Daoy (cell line): ENCODE data around the gene NPLOC4. TPM values are rescaled to one million over a fixed set of nuclear protein-coding genes. Genes with fewer than 3 reads are reported as not detected.
A peak's percentile ranks its signal among the peaks of the same experiment; 100 is the strongest.
"Not testable (repeated sequence)": the region's sequence is repeated elsewhere in the genome, so short reads cannot be mapped to it uniquely, and the experiment has no call there.

Source experiments
- DNase-seq: peaks from one replicate; pipeline ENCODE4 v3.0.0-alpha.2; 2015; ENCODE audit warnings: low read depth
- total RNA-seq: library from RNA; depleted of rRNA; stranded (reverse); fragments of >200 nt; shearing (Covaris generic); gene quantifications from 2 replicates; pipeline ENCODE4 v1.2.3, GENCODE V29; 2014

NPLOC4 gene
- total RNA-seq, 1 experiment from 2014 or later, result 78.5 TPM

DNA sequence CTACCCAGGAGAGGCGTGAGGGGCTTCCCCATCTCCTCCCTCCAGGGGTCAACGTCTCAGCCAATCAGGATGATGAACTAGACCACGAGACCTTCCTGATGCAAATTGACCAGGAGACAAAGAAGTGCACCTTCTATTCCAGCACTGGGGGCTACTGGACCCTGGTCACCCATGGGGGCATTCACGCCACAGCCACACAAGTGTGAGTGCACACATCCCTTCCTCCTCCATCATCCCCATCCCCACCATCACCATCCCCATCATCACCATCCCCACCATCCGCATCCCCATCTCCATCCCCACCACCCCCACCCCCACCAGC, 101.9 kb downstream of the NPLOC4 start:
- no peak for DNase-seq

DNA sequence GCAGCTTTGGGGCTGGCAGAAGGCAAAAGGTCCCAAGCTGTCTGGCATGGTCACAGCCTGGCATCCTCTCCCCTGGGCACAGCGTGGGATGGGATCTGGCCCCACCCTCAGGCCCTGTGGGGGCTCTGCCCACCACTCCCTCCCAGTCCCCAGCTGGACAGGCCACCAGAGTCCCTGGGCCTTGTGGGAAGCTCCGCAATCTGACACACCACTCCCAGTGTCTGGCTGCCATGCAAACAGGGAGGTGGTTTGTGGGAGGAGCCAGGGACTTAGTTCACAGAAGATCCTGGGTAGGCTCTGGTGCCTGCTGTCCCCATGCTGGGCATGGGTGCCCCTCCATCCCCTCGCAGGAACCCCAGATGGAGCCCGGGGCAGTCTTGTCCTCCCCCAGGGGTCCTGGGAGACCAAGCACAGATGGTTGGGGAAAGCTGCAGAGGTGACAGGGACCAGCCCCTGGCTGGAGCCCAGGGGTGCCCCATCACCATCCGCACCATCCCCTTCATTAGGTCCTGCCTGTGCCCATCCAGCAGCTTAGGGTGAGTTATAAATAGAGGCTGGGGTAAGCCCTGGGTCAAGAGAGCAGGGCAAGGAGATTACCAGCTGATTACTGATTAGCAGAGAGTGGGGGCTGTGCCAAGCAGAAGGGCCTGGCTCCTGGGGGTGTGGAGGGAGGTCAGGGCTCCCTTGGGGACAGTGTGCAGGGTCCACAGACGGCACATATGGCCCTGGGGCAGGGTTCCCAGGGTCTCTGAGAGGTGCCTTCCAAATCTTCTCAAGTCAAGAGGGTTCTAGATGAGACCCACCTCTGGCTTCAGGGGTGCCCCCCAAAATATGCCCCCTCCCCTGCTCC, 102.5 kb downstream of the NPLOC4 start:
- no peak for DNase-seq

DNA sequence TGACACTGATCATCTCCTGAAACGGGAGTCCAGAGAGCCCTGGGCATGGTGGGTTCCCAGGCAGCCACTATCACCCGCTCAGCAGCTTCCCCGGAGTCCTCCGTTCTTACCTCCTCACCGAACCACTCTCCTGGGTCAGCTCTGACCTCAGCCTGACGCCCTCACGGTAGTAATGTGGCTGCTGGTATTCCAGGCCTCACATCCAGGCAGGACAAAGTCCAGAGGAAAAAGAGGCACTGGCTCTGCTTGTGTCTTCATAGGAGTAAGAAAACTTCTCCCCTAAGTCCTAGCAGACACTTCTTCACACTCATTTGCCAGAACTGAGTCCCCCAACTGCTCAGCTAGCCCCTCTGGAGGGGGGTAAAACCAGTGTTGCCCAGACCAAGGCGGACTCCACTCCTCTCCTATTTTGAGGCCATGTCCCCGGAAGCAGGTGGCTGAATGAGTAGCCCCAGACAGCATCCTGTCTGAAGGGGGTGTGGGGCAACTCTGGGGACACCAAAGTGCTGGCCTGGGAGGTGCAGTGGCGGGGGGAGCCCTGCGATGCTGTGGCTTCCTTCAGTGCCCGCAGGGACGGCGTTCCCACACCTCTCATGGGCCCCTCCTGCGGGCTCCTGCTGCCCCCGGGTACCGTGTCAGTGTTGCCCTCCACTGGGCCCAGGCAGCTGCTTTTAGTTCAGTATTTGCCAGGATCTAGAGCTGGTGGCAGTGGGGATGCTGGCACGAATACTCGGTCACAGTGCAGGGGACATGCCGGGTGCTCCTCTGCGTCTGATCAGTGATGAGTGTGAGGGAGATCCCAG, 103.4 kb downstream of the NPLOC4 start:
- DNase-seq, result no peak

DNA sequence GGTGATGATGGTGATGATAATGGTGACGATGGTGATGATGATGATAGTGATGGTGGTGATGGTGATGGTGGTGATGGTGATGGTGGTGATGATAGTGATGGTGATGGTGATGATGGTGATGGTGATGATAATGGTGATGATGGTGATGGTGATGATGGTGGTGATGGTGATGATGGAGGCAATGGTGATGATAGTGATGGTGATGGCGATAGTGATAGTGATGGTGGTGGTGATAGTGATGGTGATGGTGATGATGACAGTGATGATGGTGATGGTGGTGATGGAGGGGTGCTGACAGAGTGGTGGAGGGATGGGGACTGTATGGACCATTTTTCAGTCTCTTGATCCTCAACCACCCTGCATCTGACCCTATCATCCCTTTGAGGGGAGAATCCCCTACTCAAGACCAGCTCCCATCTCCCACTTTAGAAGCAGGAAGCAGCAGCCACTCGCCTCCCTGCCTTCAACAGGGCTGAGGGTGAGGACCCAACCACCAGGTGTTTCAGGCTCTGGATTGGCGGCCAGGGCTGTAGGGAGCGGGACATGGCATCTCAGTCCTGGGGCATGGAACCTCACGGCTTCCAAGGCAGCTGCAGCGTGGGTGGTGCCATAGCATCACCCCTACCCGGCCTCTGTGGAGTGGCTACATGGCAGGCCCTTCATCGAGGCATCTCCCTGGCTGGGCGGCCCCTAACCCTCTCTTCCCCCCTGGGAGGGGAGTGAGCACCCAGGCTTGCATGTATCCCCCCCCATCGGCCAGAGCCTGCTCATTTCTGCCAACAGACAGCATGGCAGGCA, 104.2 kb downstream of the NPLOC4 start:
- DNase-seq, result no peak

DNA sequence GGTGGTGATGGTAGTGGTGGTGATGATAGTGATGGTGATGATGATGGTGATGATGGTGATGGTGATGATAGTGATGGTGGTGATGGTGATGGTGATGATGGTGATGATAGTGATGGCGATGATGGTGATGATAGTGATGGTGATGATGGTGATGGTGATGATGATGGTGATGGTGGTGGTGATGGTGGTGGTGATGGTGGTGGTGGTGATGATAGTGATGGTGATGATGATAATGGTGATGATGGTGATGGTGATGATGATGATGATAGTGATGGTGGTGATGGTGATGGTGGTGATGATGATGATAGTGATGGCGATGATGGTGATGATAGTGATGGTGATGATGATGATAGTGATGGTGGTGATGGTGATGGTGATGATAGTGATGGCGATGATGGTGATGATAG, 104.9 kb downstream of the NPLOC4 start:
- not testable (repeated sequence) for DNase-seq

DNA sequence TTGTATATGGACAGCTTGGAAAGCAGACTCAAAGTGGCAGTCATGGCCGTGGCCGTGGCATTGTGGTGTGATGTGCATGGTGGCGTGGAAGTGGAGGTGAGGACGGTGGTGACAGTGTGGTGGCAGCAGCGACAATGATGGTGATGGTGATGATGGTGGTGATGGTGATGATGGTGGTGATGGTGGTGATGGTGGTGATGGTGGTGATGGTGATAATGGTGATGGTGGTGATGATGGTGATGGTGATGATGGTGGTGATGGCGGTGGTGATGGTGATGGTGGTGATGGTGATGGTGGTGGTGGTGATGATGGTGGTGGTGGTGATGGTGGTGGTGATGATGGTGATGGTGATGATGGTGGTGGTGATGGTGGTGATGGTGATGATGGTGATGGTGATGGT, 105.9 kb downstream of the NPLOC4 start:
- not testable (repeated sequence) for DNase-seq

DNA sequence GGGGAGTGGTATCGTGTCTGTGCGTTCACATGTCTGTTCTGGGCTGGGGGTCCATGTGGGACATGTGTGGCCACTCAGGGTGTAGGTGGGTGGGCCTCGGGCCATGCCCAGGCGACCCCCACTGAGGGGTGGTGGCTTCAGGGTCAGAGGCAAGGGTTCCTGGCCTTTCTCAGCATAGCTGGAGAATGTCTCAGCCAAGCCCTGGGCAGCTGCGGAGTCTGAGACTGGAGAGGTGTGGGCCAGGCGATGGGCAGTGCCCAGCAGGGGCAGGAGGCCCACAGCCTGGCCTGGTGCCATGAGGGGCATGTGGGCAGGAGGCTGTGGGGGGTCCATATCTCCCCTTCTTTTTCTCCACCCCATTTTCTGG, 107.5 kb downstream of the NPLOC4 start:
- DNase-seq, result no peak

DNA sequence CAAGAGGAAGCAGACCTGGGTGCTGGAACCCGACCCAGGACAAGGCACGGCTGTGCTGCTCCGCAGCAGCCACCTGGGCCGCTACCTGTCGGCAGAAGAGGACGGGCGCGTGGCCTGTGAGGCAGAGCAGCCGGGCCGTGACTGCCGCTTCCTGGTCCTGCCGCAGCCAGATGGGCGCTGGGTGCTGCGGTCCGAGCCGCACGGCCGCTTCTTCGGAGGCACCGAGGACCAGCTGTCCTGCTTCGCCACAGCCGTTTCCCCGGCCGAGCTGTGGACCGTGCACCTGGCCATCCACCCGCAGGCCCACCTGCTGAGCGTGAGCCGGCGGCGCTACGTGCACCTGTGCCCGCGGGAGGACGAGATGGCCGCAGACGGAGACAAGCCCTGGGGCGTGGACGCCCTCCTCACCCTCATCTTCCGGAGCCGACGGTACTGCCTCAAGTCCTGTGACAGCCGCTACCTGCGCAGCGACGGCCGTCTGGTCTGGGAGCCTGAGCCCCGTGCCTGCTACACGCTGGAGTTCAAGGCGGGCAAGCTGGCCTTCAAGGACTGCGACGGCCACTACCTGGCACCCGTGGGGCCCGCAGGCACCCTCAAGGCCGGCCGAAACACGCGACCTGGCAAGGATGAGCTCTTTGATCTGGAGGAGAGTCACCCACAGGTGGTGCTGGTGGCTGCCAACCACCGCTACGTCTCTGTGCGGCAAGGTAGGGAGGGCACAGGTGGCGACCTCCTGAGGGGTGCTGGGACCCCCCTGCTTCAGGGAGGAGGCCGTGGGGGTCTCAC, 108.1 kb downstream of the NPLOC4 start:
- no peak for DNase-seq

DNA sequence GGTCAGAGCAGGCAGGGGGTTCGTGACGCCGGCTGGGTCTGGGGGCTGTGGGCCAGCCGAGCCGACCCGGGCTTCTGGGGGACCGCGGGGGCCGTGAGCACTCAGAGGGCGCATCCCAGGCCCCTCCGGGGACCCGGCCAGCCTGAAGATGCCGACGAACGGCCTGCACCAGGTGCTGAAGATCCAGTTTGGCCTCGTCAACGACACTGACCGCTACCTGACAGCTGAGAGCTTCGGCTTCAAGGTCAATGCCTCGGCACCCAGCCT, 108.6 kb downstream of the NPLOC4 start:
- DNase-seq, result no peak

DNA sequence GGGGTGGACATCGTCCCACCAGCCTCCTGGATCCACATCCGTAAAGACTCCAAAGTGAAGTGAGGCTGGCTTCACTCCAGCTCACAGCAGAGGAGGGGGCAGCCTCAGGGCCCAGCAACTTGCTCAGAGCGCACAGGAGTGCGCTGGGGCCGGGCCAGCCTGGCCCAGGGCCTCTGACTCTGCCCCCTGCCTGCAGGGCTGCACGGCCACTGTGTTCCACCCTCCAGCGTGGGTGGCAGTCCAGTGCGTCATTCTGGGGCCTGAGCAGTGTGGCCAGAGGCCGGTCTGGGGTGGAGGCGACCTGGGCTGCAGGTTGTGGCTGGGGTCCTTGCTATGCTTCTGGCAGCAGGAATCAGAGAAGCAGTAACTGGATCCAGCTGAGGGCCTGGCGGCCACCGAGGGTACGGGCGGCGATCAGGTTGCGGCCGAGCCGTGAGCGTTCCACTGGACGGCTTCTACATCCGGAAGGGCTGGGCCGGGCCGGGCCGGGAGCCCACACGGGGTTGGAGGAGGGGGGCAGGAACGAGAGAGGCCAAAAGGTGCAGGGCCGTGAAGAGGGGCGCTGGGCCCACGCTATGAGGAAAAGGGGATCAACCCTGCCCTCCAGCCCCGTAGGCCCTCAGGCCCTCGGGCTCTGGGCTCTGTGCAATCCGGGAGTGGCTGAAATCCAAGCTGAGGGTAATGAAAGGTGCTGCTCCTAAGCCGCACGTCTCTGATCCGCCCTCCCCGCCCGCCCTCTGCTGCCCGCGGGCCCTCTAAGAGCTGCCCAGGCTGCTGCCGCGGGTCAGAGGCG, 109.1 kb downstream of the NPLOC4 start, which contains the start of gene FSCN2:
FSCN2 (plus strand) TSS at position 787 of the 793 bp plus-strand sequence. CDS start 155 bp downstream, outside the sequence.
- DNase-seq, result no peak

DNA sequence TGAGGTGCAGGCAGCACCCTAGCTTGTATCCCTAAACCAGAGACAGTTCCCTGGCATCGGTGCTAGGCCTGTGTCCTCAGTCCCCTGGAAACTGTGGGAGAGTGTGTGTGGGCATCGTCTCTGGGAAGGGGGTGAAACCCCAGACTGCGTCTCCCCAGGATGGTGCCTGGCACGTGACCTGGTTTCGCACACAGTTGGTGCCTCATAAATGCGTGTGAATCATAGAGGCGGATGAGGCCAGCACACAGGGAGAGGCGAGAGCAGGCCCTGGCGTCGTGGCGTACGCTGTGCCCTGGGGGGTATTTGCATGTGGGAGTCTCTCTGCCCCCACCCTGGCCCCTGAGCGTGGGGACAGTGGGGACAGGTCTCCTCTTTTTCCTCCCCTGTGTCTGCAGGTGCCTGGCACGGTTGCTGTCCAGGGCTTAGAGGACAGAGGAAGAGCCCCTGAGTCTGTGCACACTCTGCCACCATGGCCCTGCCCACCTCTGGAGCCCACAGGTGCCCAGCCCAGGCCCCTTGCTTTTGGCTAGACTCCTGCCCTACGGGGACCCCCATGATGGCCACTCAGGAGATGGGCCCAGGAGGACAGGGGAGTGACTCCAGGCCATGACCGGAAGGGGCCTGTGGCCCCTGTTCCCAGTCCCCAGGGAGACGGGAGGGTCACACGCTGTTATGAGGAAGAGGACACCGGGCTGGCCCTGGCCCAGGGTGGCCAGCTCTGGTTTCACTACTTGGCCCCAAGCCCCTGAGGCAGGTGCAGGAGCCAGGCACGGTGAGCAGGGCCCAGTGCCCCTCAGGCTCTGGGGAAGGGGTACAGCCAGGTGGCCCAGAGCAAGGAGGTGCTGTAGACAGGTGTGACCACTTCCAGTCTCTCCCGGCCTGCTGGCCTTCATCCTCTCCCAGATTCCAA, 110.0 kb downstream of the NPLOC4 start:
- no peak for DNase-seq

DNA sequence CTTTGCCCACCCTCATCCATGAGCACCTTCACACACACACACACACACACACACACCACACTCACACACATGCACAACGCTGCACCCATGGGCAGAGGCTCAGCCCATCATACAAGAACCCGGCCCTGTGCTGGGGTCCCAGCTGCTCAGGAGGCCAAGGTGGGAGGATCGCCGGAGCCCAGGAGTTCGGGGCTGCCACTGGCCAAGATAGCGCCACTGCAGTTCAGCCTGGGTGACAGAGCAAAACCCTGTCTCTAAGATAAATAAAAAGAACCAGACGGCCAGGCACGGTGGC, 112.1 kb downstream of the NPLOC4 start:
- DNase-seq, result no peak

DNA sequence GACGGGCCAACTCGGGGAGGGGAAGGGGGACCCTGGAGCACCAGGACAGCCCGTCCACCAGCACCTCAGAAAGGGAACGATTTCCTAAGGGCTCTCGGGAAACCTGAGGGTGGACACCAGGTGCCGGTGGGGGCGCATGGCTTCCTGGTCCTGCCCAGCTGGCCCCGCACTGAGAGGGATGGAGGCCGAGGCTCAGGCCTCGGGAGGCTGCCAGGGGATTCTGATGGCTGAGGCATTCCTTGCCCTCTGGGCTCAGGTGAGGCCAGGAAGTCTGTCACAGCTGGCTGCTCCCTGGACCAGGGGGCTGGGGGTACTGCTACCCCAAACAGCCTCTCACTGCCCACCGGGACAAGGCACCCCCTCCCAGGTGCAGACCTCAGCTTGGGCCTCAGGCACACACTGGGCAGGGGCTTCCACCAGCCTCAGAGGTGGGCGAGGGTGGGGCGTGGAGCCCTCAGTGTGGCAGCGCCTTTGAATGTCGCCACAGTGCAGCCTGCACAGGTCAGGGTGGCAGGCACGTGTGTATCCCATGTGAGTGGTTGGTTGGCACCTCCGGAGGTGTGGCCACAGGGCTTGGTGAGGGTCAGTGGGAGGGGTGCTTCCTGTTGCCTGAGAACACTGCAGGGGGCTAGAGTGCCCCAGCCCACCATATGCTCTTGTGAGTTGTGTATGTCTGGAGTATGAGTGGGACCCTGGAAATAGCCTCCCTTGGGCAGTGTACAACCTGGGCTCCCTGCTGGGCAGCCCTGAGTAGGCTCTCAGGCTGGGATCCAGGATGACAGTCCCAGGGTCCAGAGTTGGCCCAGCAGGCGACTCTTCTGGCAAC, 112.7 kb downstream of the NPLOC4 start:
- no peak for DNase-seq

DNA sequence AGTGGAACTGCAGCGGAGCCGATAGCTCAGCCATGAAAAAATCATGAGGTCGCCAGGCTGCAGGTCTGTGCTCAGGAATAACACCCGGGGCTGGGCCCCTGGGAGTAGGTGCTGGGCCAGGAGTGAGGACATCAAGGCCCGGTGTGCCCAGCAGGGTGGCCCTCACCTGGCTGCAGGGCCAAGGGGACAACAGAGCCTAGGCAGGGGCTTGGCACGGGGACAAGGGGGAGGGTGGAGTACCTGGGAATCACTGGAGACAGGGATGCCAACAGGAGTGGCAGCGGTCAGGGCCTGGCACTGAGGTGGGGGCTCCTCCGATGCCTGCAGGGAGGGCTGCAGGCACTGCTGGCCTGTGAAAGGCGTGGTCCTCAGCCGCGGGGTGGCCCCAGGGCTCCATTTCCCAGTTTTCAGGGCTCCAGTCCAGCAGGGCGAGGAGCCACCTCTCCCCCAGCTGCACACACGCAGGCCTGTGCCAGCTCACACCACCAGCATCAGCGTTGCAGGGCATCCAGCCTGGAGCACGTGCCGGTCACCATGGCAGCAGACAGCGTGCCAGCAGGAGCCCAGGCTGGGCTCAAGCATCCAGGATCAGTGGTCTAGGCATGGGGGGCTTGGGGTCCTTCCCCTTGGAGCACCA, 113.4 kb downstream of the NPLOC4 start:
- DNase-seq, result peak; percentile 54

DNA sequence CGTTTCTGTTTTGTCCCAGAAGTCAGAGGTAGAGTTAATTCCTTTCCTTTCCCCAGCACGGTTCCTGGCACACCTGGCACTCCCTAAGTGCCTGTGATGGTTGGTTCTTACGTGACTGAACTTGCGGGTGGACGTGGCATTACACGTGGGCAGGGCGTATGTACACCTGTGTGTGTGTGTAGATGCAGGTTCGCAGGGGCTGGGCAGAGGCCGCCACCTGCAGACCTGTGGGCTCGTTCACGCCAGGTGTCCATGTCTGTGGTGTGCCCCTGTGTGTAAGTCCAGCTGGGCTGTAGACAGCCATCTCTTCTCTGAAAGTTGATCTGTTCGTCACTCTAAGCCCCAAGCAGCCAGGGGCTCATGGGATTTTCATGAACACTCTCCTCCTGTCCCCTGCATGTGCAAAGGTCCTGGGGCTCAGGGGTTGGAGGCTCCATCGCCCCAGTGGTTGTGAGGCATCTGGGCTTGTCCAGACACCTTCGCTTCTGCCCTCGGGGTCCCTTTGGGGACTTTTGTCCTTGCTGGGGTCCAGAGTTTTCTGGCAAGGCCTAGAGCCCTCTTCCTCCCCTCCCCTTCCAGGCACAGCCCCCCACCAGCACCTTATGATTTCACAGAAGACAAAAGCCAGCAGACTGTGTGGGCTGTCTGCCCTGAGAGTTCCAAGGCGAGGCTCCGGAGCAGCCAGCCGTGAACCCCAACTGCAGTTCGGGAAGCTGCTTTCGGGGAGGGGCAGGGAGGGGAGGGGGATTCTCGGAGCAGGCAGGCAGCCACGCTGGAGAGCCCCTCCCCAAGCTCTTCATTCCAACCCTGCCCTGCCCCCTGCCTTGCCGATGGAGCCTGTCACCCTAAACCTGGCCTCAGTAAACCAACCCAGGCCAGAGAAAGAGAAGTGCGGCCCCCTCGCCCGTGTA, 114.2 kb downstream of the NPLOC4 start:
- no peak for DNase-seq

DNA sequence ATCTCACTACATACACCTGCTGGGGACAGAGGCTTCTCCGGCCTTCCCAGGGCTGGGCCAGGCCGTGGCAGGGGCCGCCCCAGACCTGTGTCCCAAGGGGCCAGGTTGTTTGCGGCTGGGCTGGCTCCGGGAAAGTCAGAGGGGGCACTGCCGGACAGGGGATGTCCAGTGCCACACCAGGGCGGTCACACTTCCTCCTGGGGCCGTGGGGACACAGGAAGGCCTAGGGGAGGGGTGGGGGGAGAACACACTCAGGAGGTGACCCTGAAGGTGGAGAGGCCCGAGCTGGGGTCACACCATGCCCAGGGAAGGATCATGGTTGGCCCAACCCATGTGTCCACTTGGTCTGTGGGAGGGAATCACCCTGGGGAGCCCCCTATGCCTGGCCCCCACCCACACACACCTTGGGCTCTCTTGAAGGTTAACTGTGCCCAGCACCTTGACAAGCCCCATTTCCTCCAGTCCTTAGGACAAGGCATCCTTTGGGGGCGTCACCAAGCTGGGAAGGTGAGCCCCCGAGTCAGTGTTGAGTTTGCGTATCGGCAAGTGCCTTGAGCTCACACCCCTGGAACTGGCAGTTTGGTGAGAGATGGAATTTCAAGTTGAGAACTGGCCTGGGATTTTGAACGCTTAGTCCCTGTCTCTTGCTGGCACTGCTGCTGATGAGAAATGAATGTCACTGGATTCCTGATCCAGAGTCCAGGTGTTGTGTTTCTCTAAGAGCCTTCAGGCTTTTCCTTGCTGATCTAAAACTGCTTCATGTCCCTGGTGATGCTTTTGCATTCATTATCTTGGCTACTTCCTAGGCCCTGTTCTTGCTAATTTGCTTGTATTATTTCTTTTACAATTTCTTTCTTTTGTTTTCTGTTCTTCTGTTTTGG, 116.7 kb downstream of the NPLOC4 start:
- DNase-seq, result peak; percentile 11
